Endothelial cell (in vitro differentiated cells): ENCODE results near the gene CRIP2. TPM values are rescaled to one million over a fixed set of nuclear protein-coding genes. Genes with fewer than 3 reads are reported as not detected.
A peak's percentile ranks its signal among the peaks of the same experiment; 100 is the strongest.

Experiments used
- DNase-seq: peaks from one replicate; pipeline ENCODE4 v3.0.0; 2021; ENCODE audit warnings: low spot score
- H3K27ac Mint-ChIP-seq: one replicate; pipeline ENCODE4 v1.8.0; 2021; ENCODE audit warnings: mixed read lengths, inconsistent platforms; ENCODE audit not compliant: unreplicated experiment
- H3K27me3 Mint-ChIP-seq: one replicate; pipeline ENCODE4 v1.8.0; 2021; ENCODE audit warnings: mild to moderate bottlenecking, moderate library complexity, mixed read lengths, inconsistent platforms; ENCODE audit not compliant: unreplicated experiment
- H3K36me3 Mint-ChIP-seq: one replicate; pipeline ENCODE4 v1.8.0; 2021; ENCODE audit warnings: mild to moderate bottlenecking, low read depth, mixed read lengths, inconsistent platforms; ENCODE audit not compliant: unreplicated experiment
- H3K4me1 Mint-ChIP-seq: one replicate; pipeline ENCODE4 v1.8.0; 2021; ENCODE audit warnings: mild to moderate bottlenecking, mixed read lengths, inconsistent platforms; ENCODE audit not compliant: unreplicated experiment
- H3K4me3 Mint-ChIP-seq: one replicate; pipeline ENCODE4 v1.8.0; 2021; ENCODE audit warnings: mild to moderate bottlenecking, mixed read lengths, inconsistent platforms; ENCODE audit not compliant: unreplicated experiment
- H3K9me3 Mint-ChIP-seq: one replicate; pipeline ENCODE4 v1.8.0; 2021; ENCODE audit warnings: mixed read lengths, inconsistent platforms; ENCODE audit not compliant: unreplicated experiment
- total RNA-seq: library from RNA; stranded (reverse); fragmentation: NEBNext Ultra II Directional; extraction: Animal tissue kit (Norgen Biotek cat#: 25700); gene quantifications from one replicate; pipeline ENCODE4 v1.2.1, GENCODE V29; 2021; ENCODE audit not compliant: unreplicated experiment
- TF ChIP-seq, protein P1 (sequence below): fragments of 200-600 bp; sonication (generic); IDR thresholded peaks from one replicate; pipeline ENCODE4 v1.5.0; 2021; ENCODE audit warnings: antibody characterized with exemption; ENCODE audit not compliant: unreplicated experiment

Gene CRIP2
- total RNA-seq, 1 donor from 2014 or later, result 67.4 TPM

DNA sequence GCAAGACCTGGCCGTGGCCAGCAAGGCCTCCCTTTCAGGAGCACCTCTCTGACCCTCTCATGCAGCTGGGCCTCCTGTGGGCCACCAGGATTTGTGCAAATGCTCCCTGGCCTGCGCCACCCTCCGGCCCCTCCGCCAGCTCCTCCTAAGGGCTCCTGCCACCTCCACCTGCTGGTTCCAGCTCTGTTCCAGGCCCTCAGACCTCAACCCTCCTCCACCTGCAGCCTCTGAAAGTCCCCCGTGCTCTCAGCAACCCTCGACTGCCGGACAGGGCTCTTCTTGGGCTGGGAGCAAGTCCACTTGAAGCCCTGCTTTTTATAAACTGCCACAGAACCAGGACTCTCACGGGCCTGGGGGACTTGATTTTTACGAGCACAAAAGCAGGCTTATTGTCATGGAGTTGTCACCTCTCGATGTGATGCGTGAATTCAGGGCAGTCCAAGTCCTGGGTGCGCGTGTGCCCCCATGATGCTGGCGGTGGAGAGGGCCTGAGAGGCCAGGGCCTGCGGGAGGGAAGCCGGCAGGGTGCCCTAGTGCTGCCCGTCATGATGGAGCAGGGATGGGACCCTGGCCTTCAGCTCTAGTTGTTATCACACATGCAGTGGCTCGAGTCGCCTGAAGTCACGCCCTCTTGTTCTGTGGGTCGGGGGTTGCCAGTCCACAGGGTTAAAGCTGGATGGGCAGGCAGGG lies 25.6 kb downstream of the CRIP2 start:
- peak overlapping the region; percentile 51 for H3K4me3 Mint-ChIP-seq
- H3K27ac Mint-ChIP-seq, result no peak overlapping the region
- TF ChIP-seq, protein P1, sequence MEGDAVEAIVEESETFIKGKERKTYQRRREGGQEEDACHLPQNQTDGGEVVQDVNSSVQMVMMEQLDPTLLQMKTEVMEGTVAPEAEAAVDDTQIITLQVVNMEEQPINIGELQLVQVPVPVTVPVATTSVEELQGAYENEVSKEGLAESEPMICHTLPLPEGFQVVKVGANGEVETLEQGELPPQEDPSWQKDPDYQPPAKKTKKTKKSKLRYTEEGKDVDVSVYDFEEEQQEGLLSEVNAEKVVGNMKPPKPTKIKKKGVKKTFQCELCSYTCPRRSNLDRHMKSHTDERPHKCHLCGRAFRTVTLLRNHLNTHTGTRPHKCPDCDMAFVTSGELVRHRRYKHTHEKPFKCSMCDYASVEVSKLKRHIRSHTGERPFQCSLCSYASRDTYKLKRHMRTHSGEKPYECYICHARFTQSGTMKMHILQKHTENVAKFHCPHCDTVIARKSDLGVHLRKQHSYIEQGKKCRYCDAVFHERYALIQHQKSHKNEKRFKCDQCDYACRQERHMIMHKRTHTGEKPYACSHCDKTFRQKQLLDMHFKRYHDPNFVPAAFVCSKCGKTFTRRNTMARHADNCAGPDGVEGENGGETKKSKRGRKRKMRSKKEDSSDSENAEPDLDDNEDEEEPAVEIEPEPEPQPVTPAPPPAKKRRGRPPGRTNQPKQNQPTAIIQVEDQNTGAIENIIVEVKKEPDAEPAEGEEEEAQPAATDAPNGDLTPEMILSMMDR, result no peak
- H3K27me3 Mint-ChIP-seq, result peaks cover 8% of the 10 kb centered on the region
- no peak for DNase-seq
- H3K4me1 Mint-ChIP-seq, result no peaks in the 10 kb centered on the region
- no peaks in the 10 kb centered on the region for H3K36me3 Mint-ChIP-seq
- no peaks in the 10 kb centered on the region for H3K9me3 Mint-ChIP-seq

DNA sequence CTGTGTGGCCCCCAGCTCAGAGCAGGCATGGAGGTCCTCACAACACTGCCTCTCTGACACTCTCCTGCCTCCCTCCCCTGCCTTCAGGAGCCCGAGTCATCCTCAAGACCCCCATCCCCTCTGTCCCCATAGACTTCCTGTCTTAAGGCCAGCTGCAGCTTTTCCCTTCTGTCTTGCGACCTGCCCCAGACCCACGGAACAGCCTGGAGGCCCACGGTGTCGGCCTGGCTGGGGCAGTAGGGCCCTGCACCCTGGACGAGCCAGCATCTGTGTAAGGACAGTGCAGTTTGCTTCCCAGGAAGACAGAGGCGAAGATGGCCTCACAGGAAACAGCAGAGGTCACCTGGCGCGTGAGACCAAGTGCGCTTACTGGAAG lies 26.1 kb downstream of the CRIP2 start:
- Mint-ChIP-seq H3K27me3 (peaks cover 8% of the 10 kb centered on the region), H3K4me3 (no peak overlapping the region), H3K27ac (no peak overlapping the region), H3K36me3 (no peaks in the 10 kb centered on the region), H3K9me3 (no peaks in the 10 kb centered on the region), H3K4me1 (no peaks in the 10 kb centered on the region)
- no peak for DNase-seq
- TF ChIP-seq, protein P1, result no peak

DNA sequence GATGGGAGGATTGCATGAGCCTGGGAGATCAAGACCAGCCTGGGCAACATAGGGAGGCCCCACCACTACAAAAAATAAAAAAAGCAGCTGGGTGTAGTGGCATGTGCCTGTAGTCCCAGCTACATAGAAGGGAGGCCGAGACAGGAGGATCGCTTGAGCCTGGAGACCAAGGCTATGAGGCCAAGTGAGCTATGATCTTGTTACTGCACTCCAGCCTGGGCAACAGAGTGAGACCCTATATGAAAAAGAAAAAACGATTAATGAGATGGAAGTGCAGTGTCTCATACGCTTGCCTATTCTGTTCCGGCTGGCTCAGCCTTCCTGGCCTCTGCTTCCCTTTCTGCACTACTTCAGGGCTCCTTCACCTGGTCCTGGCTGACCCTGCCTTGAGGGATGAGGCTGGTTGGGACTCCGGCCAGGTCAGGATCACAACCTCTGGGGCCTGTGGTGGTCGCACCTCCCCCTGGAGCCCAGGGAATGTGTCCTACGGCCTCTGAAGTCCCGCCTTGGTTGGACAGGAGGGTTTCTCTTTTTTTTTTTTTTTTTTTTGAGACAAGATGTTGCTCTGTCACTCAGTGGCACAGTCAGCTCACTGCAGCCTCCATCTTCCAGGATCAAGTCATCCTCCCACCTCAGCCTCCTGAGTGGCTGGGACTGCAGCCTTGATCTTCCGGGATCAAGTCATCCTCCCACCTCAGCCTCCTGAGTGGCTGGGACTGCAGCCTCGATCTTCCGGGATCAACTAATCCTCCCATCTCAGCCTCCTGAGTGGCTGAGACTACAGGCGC lies 27.1 kb downstream of the CRIP2 start:
- TF ChIP-seq, protein P1, result no peak
- Mint-ChIP-seq H3K4me1 (no peaks in the 10 kb centered on the region), H3K27ac (no peak overlapping the region), H3K9me3 (no peaks in the 10 kb centered on the region), H3K27me3 (peaks cover 8% of the 10 kb centered on the region), H3K4me3 (no peak overlapping the region), H3K36me3 (no peaks in the 10 kb centered on the region)
- DNase-seq, result no peak

DNA sequence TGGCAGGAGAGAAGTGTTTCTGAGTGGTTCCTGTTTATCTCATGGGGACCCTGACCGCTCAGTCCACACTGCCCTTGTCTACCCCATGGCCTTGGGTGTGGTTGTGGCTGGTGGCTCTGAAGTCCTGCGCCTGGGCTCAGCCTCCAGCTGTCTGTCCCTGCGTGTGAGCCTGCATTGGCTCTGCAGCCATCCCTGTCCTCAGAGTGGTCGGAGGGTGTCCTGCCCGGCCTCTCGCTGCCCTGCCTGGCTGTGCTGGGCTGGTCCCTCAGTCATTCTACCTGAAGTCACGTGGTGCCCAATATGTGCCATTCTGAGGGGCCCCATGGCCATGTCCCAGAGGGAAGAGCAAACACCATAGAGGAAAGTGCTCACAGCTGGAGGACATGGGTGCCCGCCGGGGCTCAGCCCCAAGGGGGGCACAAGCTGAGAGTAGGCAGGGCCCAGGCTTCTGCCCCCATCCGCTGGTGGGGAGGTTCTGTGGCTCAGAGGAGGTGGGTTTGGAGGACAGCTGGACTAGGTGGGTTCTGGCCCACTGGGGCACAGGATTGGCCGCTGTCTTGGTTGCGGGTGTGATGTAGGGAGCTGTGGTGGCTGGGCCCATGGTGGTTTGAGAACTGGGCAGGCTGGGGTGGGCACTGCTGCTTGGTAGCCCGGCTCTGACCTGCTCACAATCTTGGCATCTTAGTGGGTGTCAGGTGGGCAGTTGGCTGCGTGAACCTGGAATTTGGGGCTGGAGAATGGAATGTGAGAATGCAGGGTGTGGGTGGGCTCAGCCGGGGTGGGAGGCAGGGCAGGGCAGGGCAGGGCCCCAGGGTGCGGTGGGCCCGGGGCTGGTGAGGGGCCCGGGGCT lies 28.1 kb downstream of the CRIP2 start:
- no peaks in the 10 kb centered on the region for H3K9me3 Mint-ChIP-seq
- no peak for DNase-seq
- no peak overlapping the region for H3K27ac Mint-ChIP-seq
- no peaks in the 10 kb centered on the region for H3K36me3 Mint-ChIP-seq
- TF ChIP-seq, protein P1, result no peak
- no peak overlapping the region for H3K4me3 Mint-ChIP-seq
- no peaks in the 10 kb centered on the region for H3K4me1 Mint-ChIP-seq
- H3K27me3 Mint-ChIP-seq, result peaks cover 8% of the 10 kb centered on the region
